ENCODE results near the gene EGLN1.

Gene EGLN1

GRCh38 chr1:231410036-231410612, 12.0 kb downstream of the EGLN1 start:
- no peak for TF ChIP-seq GATA3 (IDR thresholded peaks at IDR 0.05; ENCODE audit: low read depth, low read length)
- TF ChIP-seq GATA2 (IDR thresholded peaks at IDR 0.05; ENCODE audit: low read depth, low read length), result no peak

GRCh38 chr1:231408528-231409094, 13.5 kb downstream of the EGLN1 start:
- TF ChIP-seq GATA2 (IDR thresholded peaks at IDR 0.05; ENCODE audit: low read depth, low read length) (no peak), GATA3 (IDR thresholded peaks at IDR 0.05; ENCODE audit: low read depth, low read length) (no peak)

GRCh38 chr1:231407547-231408396, 14.3 kb downstream of the EGLN1 start:
- no peak for TF ChIP-seq GATA3 (IDR thresholded peaks at IDR 0.05; ENCODE audit: low read depth, low read length)
- no peak for TF ChIP-seq GATA2 (IDR thresholded peaks at IDR 0.05; ENCODE audit: low read depth, low read length)

- TF ChIP-seq GATA2 (IDR thresholded peaks at IDR 0.05; ENCODE audit: low read depth, low read length), result no peak
- no peak for TF ChIP-seq GATA3 (IDR thresholded peaks at IDR 0.05; ENCODE audit: low read depth, low read length)
These were observed 15.0 kb downstream of the EGLN1 start for GRCh38 chr1:231407049-231407448.

- TF ChIP-seq GATA3 (IDR thresholded peaks at IDR 0.05; ENCODE audit: low read depth, low read length) (no peak), GATA2 (IDR thresholded peaks at IDR 0.05; ENCODE audit: low read depth, low read length) (no peak)
These were observed 17.8 kb downstream of the EGLN1 start for GRCh38 chr1:231404318-231404717.

DNA sequence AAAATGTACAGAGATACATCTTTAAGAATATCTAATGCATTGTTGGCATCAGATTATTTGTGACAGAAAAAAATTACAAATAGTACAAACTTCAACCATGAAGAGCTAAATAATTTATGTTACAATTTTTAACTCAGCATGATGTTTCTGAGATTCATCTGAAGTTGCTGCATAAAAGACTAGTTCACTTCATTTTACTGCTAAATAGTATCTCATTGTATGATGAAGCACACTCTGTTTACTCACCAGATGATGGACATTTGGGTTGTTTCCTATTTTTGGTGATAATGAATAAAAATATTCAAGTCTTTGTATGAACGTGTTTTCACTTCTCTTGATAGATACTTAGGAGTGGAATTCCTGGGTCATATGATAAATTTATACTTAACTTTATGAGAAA, 20.6 kb downstream of the EGLN1 start:
- no peak for TF ChIP-seq GATA3 (IDR thresholded peaks at IDR 0.05; ENCODE audit: low read depth, low read length)

DNA sequence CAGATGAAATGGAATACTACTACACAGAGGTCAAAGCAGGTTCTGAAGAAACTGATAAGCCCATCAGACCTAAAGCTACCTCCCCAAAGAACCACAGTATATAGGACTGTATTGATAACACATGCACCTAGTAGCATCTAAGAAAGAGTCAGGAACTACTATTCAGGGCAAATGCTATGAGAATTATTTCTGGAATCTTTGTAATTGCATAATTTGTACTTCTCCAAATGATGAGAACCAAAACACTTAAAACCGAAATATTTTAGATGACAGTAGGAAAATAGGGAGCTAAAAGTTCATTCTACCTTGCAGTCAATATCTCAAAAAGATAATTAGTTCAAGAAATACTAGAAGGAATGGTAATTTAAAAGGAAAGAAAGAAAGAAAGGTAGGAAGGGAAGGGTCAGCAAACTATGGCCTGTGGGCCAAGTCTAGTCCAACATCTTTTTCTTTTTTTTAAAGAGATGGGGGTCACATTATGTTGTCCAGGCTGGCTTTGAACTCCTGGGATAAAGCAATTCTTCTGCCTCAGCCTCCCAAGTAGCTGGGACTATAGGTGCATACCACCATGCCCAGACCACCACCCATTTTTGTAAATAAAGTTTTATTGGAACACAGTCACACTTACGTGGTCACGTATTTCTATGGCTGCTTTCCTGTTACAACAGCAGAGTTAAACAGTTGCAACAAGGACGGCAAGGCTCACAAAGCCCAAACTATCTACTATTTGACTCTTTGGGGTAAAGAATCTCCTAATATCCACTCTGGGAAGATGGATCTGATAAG, 24.0 kb downstream of the EGLN1 start:
- TF ChIP-seq GATA3 (IDR thresholded peaks at IDR 0.05; ENCODE audit: low read depth, low read length), result no peak
- no peak for TF ChIP-seq GATA2 (IDR thresholded peaks at IDR 0.05; ENCODE audit: low read depth, low read length)

- no peak for TF ChIP-seq GATA2 (IDR thresholded peaks at IDR 0.05; ENCODE audit: low read depth, low read length)
- TF ChIP-seq GATA3 (IDR thresholded peaks at IDR 0.05; ENCODE audit: low read depth, low read length), result no peak
These were observed 25.4 kb downstream of the EGLN1 start for GRCh38 chr1:231396643-231397042.

- TF ChIP-seq GATA3 (IDR thresholded peaks at IDR 0.05; ENCODE audit: low read depth, low read length) (no peak), GATA2 (IDR thresholded peaks at IDR 0.05; ENCODE audit: low read depth, low read length) (no peak)
These were observed 26.1 kb downstream of the EGLN1 start for GRCh38 chr1:231395998-231396390.

DNA sequence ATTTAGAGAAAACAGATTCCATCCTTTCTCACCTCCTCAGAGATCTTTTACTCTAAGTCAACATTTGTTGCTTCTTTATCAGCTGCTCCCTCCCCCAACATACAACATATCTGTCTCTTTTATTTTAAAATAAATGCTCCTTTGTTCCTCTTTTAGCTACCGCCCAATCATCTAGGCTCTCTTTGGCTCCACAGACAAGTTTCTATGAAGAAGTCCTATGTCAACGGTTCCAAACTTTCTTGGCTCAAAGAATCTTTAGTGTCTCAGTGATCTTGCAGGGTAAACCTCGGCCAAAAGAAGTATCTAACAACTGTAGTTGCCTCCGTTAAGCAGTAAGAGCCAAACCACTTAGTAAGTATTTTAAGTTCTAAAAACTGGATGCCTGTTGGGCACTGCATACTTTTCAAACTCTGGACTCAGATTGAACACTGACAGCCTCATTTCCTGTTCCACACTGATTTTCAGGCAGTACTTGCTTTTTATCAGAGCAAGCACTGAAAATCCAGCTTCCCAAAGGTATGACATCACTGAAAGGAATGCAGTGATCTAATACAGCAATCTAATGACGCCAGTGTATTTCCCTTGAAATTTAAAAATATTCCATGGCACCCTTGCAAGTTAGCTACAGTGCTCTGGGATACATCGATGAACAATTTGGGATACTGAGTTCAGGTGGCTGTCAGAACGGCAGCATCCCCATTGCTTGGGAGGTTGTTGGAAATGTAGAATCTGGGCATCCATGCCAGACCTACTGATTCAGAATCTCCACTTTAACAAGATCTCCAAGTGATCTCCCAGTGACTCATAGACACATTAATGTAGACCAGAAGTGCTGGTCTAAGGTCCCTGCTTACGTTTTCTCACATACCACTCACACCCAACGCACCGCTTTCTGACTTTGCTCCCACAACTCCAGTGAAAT, 26.8 kb downstream of the EGLN1 start:
- TF ChIP-seq GATA3 (IDR thresholded peaks at IDR 0.05; ENCODE audit: low read depth, low read length) (no peak), GATA2 (IDR thresholded peaks at IDR 0.05; ENCODE audit: low read depth, low read length) (no peak)

- TF ChIP-seq GATA3 (IDR thresholded peaks at IDR 0.05; ENCODE audit: low read depth, low read length), result no peak
- TF ChIP-seq GATA2 (IDR thresholded peaks at IDR 0.05; ENCODE audit: low read depth, low read length), result no peak
These were observed 28.4 kb downstream of the EGLN1 start for GRCh38 chr1:231393668-231394067.

- no peak for TF ChIP-seq GATA2 (IDR thresholded peaks at IDR 0.05; ENCODE audit: low read depth, low read length)
- TF ChIP-seq GATA3 (IDR thresholded peaks at IDR 0.05; ENCODE audit: low read depth, low read length), result no peak
These were observed 29.5 kb downstream of the EGLN1 start for GRCh38 chr1:231392389-231393131.

DNA sequence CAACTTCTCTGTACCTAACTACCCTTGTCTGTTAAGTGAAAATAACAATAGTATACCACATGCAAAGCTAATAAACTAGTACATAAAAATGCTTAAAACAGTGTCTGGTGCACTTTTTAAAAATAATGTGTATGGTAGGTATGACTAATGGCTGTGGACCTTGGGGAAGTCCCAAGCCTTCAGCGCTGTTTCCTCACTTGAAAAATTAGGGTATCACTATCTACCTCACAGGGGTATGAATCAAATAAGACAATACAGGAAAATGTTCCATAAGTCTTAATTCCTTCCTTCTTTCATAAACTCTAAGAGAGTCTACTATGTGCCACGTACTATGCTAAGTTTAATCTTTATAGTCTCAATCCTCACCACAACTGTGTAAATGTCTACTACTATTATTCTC, 32.0 kb downstream of the EGLN1 start:
- TF ChIP-seq GATA2 (IDR thresholded peaks at IDR 0.05; ENCODE audit: low read depth, low read length), result no peak
- TF ChIP-seq GATA3 (IDR thresholded peaks at IDR 0.05; ENCODE audit: low read depth, low read length), result no peak

Data from SH-SY5Y (cell line).